ENCODE results near the gene LRP2.

- TF ChIP-seq CTCF (conservative IDR thresholded peaks at IDR 0.05; ENCODE audit: low read depth in 2 of 2), result no peak
- no peak for TF ChIP-seq ETS1 (IDR thresholded peaks at IDR 0.05)
- TF ChIP-seq EZH2phosphoT487 (IDR thresholded peaks at IDR 0.05; ENCODE audit: unreplicated experiment), result no peak
- no peak for TF ChIP-seq POLR2AphosphoS5 (IDR thresholded peaks at IDR 0.05; ENCODE audit: low read depth)
- TF ChIP-seq EZH2 (IDR thresholded peaks at IDR 0.05; ENCODE audit: low read depth, unreplicated experiment), result no peak
- TF ChIP-seq CREB1 (CRISPR knock-in tag; IDR thresholded peaks at IDR 0.05; ENCODE audit: low read depth), result no peak
These were observed 272.1 kb downstream of the LRP2 start for GRCh38 chr2:169090133-169090820.

Data from GM23338 (cell line).